ENCODE results near the gene MKRN2. TPM values are rescaled to one million over a fixed set of nuclear protein-coding genes. Genes with fewer than 3 reads are reported as not detected.

The MKRN2 gene
- total and polyA plus RNA-seq, 8 donors = 13.3 to 39.1 (median 17.9) TPM

DNA sequence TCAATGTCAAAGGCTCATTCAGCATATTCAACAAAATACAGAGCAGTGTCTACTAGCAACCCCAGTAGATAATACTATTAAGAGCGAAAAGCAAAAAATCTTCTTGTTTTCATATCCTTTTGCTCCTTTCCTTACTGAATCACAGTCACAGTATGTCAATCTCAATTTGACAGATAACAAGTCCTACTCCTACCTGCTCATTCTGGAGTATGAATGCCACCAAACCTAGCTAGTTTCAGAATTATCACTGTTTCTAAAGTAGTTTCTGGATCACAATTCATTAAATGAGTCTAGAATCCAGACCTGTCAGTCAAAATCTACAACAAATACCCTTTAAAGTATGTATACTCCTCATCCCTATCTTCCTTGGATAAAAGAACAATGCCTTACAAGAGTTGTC, 51.5 kb downstream of the MKRN2 start:
- TF ChIP-seq POLR2A (IDR thresholded peaks at IDR 0.05) = no peak
- no peak for TF ChIP-seq EP300 (IDR thresholded peaks at IDR 0.05)
- TF ChIP-seq POLR2AphosphoS5 (IDR thresholded peaks at IDR 0.05) = no peak
- TF ChIP-seq, protein P1, sequence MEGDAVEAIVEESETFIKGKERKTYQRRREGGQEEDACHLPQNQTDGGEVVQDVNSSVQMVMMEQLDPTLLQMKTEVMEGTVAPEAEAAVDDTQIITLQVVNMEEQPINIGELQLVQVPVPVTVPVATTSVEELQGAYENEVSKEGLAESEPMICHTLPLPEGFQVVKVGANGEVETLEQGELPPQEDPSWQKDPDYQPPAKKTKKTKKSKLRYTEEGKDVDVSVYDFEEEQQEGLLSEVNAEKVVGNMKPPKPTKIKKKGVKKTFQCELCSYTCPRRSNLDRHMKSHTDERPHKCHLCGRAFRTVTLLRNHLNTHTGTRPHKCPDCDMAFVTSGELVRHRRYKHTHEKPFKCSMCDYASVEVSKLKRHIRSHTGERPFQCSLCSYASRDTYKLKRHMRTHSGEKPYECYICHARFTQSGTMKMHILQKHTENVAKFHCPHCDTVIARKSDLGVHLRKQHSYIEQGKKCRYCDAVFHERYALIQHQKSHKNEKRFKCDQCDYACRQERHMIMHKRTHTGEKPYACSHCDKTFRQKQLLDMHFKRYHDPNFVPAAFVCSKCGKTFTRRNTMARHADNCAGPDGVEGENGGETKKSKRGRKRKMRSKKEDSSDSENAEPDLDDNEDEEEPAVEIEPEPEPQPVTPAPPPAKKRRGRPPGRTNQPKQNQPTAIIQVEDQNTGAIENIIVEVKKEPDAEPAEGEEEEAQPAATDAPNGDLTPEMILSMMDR (IDR thresholded peaks at IDR 0.05) = no peak
- intact Hi-C loops (cut with DNase I; ENCODE audit: low total_unique reads) = no loop called here
- Histone ChIP-seq H3K36me3 (peaks cover 31 to 89% (median 86%) of the 10 kb centered on the region in 4 donors), H3K27ac (no peak overlapping the region), H3K27me3 (no peaks in the 10 kb centered on the region), H3K9me3 (no peaks in the 10 kb centered on the region), H3K4me1 (peaks cover 0 to 12% (median 6%) of the 10 kb centered on the region in 4 donors), H3K4me3 (no peak overlapping the region)
- WGBS, 5 donors = 92 to 100% (median 100%) methylated on average over 1 of the region's 1 CpG
- DNase-seq = no peak

DNA sequence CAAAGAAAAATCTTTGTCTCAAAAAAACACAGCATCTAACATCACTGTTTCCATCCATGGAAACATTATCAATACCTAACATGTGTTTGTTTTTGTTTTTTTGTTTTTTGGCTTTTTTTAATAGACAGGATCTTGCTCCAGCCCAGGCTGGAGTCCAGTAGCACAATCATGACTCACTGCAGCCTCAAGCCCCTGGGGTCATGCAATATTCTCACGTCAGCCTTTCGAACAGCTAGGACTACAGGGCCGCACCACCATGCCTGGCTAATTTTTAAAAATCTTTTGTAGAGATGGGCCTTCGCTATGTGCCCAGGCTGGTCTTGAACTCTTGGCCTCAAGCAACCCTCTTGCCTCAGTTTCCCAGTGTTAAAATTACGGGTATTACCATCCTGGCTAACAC, 54.2 kb downstream of the MKRN2 start:
- TF ChIP-seq POLR2AphosphoS5 (IDR thresholded peaks at IDR 0.05) = no peak
- no peak for TF ChIP-seq POLR2A (IDR thresholded peaks at IDR 0.05)
- TF ChIP-seq, protein P1 (IDR thresholded peaks at IDR 0.05) = no peak
- Histone ChIP-seq H3K27me3 (no peaks in the 10 kb centered on the region), H3K27ac (no peak overlapping the region), H3K9me3 (no peaks in the 10 kb centered on the region), H3K4me3 (no peak overlapping the region), H3K4me1 (peaks cover 0 to 29% (median 8%) of the 10 kb centered on the region in 4 donors), H3K36me3 (peaks cover 29 to 91% (median 83%) of the 10 kb centered on the region in 4 donors)
- intact Hi-C loops (cut with DNase I; ENCODE audit: low total_unique reads) = no loop called here
- 74 to 86% (median 79%) methylated on average over 5 of the region's 5 CpGs for WGBS, 5 donors
- DNase-seq = no peak

DNA sequence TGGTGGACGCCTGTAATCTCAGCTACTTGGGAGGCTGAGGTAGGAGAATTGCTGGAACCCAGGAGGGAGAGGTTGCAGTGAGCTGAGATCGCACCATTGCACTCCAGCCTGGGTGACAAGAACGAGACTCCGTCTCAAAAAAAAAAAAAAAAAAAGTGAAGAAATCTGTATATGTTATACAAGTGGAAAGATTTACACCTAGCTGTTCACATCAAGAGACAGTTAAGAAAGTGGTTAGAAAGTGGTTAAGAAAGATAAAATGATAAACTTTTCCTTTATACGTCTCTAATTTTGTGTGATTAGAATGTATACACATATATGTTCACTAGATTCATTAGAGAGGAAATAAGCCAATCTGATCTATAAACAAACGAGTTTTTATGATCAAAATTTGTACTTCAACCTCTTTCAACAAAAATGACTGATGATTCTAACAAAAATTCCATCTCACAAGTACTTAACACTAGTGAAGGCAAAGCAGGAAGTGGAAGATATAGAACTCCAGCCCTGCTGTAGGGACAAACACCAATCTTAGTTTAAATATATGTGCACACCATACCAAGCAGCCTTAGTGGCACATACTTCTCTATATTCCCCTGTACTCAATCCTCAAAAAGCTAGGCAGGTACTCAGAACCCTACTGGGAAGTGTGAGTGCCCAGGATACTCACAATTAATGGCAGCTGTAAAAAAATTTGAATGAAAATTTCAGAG, 55.8 kb downstream of the MKRN2 start:
- Histone ChIP-seq H3K27me3 (no peaks in the 10 kb centered on the region), H3K4me3 (no peak overlapping the region), H3K36me3 (peaks cover 26 to 91% (median 83%) of the 10 kb centered on the region in 4 donors), H3K4me1 (peaks cover 0 to 29% (median 8%) of the 10 kb centered on the region in 4 donors), H3K9me3 (no peaks in the 10 kb centered on the region), H3K27ac (no peak overlapping the region)
- 74 to 83% (median 79%) methylated on average over 6 of the region's 6 CpGs for WGBS, 5 donors
- TF ChIP-seq, protein P1 (IDR thresholded peaks at IDR 0.05) = no peak
- TF ChIP-seq POLR2AphosphoS5 (IDR thresholded peaks at IDR 0.05) (no peak), POLR2A (IDR thresholded peaks at IDR 0.05) (no peak), EP300 (IDR thresholded peaks at IDR 0.05) (no peak)
- intact Hi-C loops (cut with DNase I; ENCODE audit: low total_unique reads) = no loop called here
- DNase-seq = no peak

DNA sequence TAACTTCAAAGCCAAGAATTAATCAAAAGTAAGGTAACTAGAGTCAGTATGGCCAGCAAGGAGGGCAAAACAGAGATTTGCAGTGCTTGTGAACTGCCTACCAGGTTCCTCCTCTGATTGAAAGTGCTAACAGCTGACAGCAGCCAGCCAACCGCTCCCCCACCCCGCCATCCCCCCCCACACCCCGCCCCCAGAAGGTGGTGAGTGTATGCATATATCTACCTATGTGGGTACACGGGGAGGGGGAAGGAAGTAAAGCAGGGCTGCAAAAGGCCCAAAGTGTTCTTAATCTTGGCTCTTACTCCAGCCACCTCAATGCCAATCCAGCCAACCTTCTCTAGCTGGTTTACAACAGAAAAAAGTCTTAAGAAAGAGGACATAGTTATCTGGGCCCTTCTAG, 56.4 kb downstream of the MKRN2 start:
- peaks cover 0 to 29% (median 8%) of the 10 kb centered on the region in 4 donors for H3K4me1 ChIP-seq
- H3K36me3 ChIP-seq = peaks cover 29 to 91% (median 83%) of the 10 kb centered on the region in 4 donors
- H3K27me3 ChIP-seq = no peaks in the 10 kb centered on the region
- no peak overlapping the region for H3K27ac ChIP-seq
- no peak overlapping the region for H3K4me3 ChIP-seq
- WGBS, 5 donors = 35 to 68% (median 52%) methylated on average over 4 of the region's 4 CpGs
- no peaks in the 10 kb centered on the region for H3K9me3 ChIP-seq
- intact Hi-C loops (cut with DNase I; ENCODE audit: low total_unique reads) = no loop called here
- no peak for DNase-seq
- TF ChIP-seq POLR2AphosphoS5 (IDR thresholded peaks at IDR 0.05) (no peak), POLR2A (IDR thresholded peaks at IDR 0.05) (no peak), EP300 (IDR thresholded peaks at IDR 0.05) (no peak)
- TF ChIP-seq, protein P1 (IDR thresholded peaks at IDR 0.05) = no peak
